ENCODE measurements around the gene LRRC10.
"Not testable (repeated sequence)": the region's sequence is repeated elsewhere in the genome, so short reads cannot be mapped to it uniquely, and the experiment has no call there.

LRRC10 gene

GRCh38 chr12:69619050-69619449 is 8.3 kb upstream of the LRRC10 start:
- H3K36me3 ChIP-seq: no peaks in the 10 kb centered on the region
- TF ChIP-seq CTCF (IDR thresholded peaks at IDR 0.05; ENCODE audit: low read depth, low read length): no peak
- no peak overlapping the region for H3K27ac ChIP-seq
- no peaks in the 10 kb centered on the region for H3K27me3 ChIP-seq (ENCODE audit: insufficient read depth, low read depth, severe bottlenecking)
- H3K4me3 ChIP-seq (ENCODE audit: low read depth, low read length): no peak overlapping the region
- H3K9me3 ChIP-seq (ENCODE audit: severe bottlenecking): no peaks in the 10 kb centered on the region
- DNase-seq: no peak

- H3K36me3 ChIP-seq: no peaks in the 10 kb centered on the region
- H3K4me3 ChIP-seq (ENCODE audit: low read depth, low read length): no peak overlapping the region
- no peak for DNase-seq
- no peaks in the 10 kb centered on the region for H3K9me3 ChIP-seq (ENCODE audit: severe bottlenecking)
- no peaks in the 10 kb centered on the region for H3K27me3 ChIP-seq (ENCODE audit: insufficient read depth, low read depth, severe bottlenecking)
- no peak overlapping the region for H3K27ac ChIP-seq
- no peak for TF ChIP-seq CTCF (IDR thresholded peaks at IDR 0.05; ENCODE audit: low read depth, low read length)
Measured at GRCh38 chr12:69616025-69616424, 5.3 kb upstream of the LRRC10 start.

- TF ChIP-seq CTCF (IDR thresholded peaks at IDR 0.05; ENCODE audit: low read depth, low read length): no peak
- no peak overlapping the region for H3K27ac ChIP-seq
- H3K9me3 ChIP-seq (ENCODE audit: severe bottlenecking): no peaks in the 10 kb centered on the region
- H3K27me3 ChIP-seq (ENCODE audit: insufficient read depth, low read depth, severe bottlenecking): no peaks in the 10 kb centered on the region
- no peak for DNase-seq
- no peaks in the 10 kb centered on the region for H3K36me3 ChIP-seq
- no peak overlapping the region for H3K4me3 ChIP-seq (ENCODE audit: low read depth, low read length)
Measured at GRCh38 chr12:69613351-69613750, 2.6 kb upstream of the LRRC10 start.

GRCh38 chr12:69610126-69610525 is 581 bp downstream of the LRRC10 start:
- Histone ChIP-seq H3K27ac (no peak overlapping the region), H3K36me3 (no peaks in the 10 kb centered on the region), H3K27me3 (ENCODE audit: insufficient read depth, low read depth, severe bottlenecking) (no peaks in the 10 kb centered on the region), H3K9me3 (ENCODE audit: severe bottlenecking) (no peaks in the 10 kb centered on the region), H3K4me3 (ENCODE audit: low read depth, low read length) (no peak overlapping the region)
- DNase-seq: no peak
- no peak for TF ChIP-seq CTCF (IDR thresholded peaks at IDR 0.05; ENCODE audit: low read depth, low read length)

GRCh38 chr12:69608114-69608513 is 2.6 kb downstream of the LRRC10 start:
- TF ChIP-seq CTCF (IDR thresholded peaks at IDR 0.05; ENCODE audit: low read depth, low read length): no peak
- H3K4me3 ChIP-seq (ENCODE audit: low read depth, low read length): no peak overlapping the region
- H3K27ac ChIP-seq: no peak overlapping the region
- no peak for DNase-seq
- no peaks in the 10 kb centered on the region for H3K27me3 ChIP-seq (ENCODE audit: insufficient read depth, low read depth, severe bottlenecking)
- H3K9me3 ChIP-seq (ENCODE audit: severe bottlenecking): no peaks in the 10 kb centered on the region
- H3K36me3 ChIP-seq: peaks cover 4% of the 10 kb centered on the region

- H3K27ac ChIP-seq; DNase-seq; H3K9me3 ChIP-seq (ENCODE audit: severe bottlenecking); H3K27me3 ChIP-seq (ENCODE audit: insufficient read depth, low read depth, severe bottlenecking); H3K4me3 ChIP-seq (ENCODE audit: low read depth, low read length): not testable (repeated sequence)
- H3K36me3 ChIP-seq: peaks cover 37% of the 10 kb centered on the region
Measured at GRCh38 chr12:69604275-69604674, 6.4 kb downstream of the LRRC10 start.

GRCh38 chr12:69603556-69603955 is 7.2 kb downstream of the LRRC10 start:
- not testable (repeated sequence) for H3K27me3 ChIP-seq (ENCODE audit: insufficient read depth, low read depth, severe bottlenecking); H3K9me3 ChIP-seq (ENCODE audit: severe bottlenecking); DNase-seq; H3K27ac ChIP-seq; H3K4me3 ChIP-seq (ENCODE audit: low read depth, low read length)
- peaks cover 44% of the 10 kb centered on the region for H3K36me3 ChIP-seq
